HEK293T (cell line): ENCODE results near the gene LUZP2.

Source experiments
- CTCF ChIA-PET: fragments of 350-600 bp; formaldehyde crosslinking; extraction: SDS; loops from one replicate; lab custom pipeline; 2021; ENCODE audit warnings: antibody characterized with exemption, inconsistent platforms; lab: Yijun Ruan, JAX
- POLR2A ChIA-PET: fragments of 350-600 bp; formaldehyde crosslinking; extraction: SDS; loops from one replicate; lab custom pipeline; 2020; ENCODE audit warnings: antibody characterized with exemption, inconsistent platforms; lab: Yijun Ruan, JAX
- DNase-seq: peaks from one replicate; pipeline ENCODE4 v3.0.0; 2012; ENCODE audit warnings: mixed read lengths; ENCODE audit errors: extremely low spot score
- ARNT ChIP-seq: fragments of 450-650 bp; IDR thresholded peaks from 2 replicates; pipeline ENCODE4 v1.6.1; 2017; ENCODE audit warnings: mild to moderate bottlenecking
- BHLHE40 ChIP-seq: fragments of 450-650 bp; IDR thresholded peaks from 2 replicates; pipeline ENCODE4 v1.6.1; 2016; ENCODE audit warnings: mild to moderate bottlenecking, moderate library complexity, borderline replicate concordance
- CTBP1 ChIP-seq: fragments of 450-650 bp; IDR thresholded peaks from 2 replicates; pipeline ENCODE4 v1.6.1; 2016; ENCODE audit warnings: borderline replicate concordance
- ELF4 ChIP-seq: fragments of 450-650 bp; IDR thresholded peaks from 2 replicates; pipeline ENCODE4 v1.6.1; 2017; ENCODE audit warnings: antibody characterized with exemption
- FOXA1 ChIP-seq: fragments of 450-650 bp; IDR thresholded peaks from 2 replicates; pipeline ENCODE4 v1.6.1; 2016; ENCODE audit warnings: mild to moderate bottlenecking
- FOXK2 ChIP-seq: fragments of 450-650 bp; IDR thresholded peaks from 2 replicates; pipeline ENCODE4 v1.6.1; 2016; ENCODE audit warnings: mild to moderate bottlenecking
- FOXM1 ChIP-seq: fragments of 450-650 bp; IDR thresholded peaks from 2 replicates; pipeline ENCODE4 v1.6.1; 2017; ENCODE audit warnings: mild to moderate bottlenecking, borderline replicate concordance
- HDGF ChIP-seq: fragments of 450-650 bp; IDR thresholded peaks from 2 replicates; pipeline ENCODE4 v1.6.1; 2017; ENCODE audit warnings: antibody characterized with exemption, borderline replicate concordance
- L3MBTL2 ChIP-seq: fragments of 450-650 bp; conservative IDR thresholded peaks from 2 replicates; pipeline ENCODE4 v1.6.1; 2016; ENCODE audit warnings: mild to moderate bottlenecking
- LEF1 ChIP-seq: fragments of 450-650 bp; IDR thresholded peaks from 2 replicates; pipeline ENCODE4 v1.6.1; 2017; ENCODE audit warnings: mild to moderate bottlenecking, borderline replicate concordance
- NFRKB ChIP-seq: fragments of 450-650 bp; IDR thresholded peaks from 2 replicates; pipeline ENCODE4 v1.6.1; 2016; ENCODE audit warnings: mild to moderate bottlenecking, moderate library complexity
- SP1 ChIP-seq: fragments of 450-650 bp; IDR thresholded peaks from 2 replicates; pipeline ENCODE4 v1.6.1; 2017
- SUZ12 ChIP-seq: fragments of 450-650 bp; IDR thresholded peaks from 2 replicates; pipeline ENCODE4 v1.6.1; 2016; ENCODE audit warnings: mild to moderate bottlenecking
- TARDBP ChIP-seq: fragments of 450-650 bp; IDR thresholded peaks from 2 replicates; pipeline ENCODE4 v1.6.1; 2016
- ZNF384 ChIP-seq: fragments of 450-650 bp; IDR thresholded peaks from 2 replicates; pipeline ENCODE4 v1.6.1; 2016
- TF ChIP-seq, protein P1 (sequence below): fragments of 450-650 bp; IDR thresholded peaks from 2 replicates; pipeline ENCODE4 v1.6.1; 2016

The LUZP2 gene

DNA sequence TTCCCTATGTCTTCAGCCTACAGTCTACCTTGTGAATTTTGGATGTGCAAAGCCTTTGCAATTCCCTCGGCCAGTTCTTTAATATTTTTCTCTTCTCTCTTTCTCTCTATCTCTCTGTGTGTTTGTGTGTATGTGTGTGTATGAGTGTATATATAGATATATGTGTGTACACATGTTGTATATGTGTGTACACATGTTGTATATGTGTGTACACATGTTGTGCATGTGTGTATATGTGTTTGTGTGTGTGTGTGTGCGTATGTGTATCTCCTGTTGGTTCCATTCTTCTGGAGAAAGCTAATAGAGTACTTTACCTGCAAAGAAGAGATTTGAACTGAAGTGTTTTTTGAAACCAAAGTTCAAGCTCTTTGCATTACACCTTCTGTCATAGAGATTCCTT is 155.0 kb downstream of the LUZP2 start:
- no peak for TF ChIP-seq L3MBTL2
- TF ChIP-seq ARNT: no peak
- no peak for TF ChIP-seq HDGF
- no peak for TF ChIP-seq FOXM1
- TF ChIP-seq, protein P1, sequence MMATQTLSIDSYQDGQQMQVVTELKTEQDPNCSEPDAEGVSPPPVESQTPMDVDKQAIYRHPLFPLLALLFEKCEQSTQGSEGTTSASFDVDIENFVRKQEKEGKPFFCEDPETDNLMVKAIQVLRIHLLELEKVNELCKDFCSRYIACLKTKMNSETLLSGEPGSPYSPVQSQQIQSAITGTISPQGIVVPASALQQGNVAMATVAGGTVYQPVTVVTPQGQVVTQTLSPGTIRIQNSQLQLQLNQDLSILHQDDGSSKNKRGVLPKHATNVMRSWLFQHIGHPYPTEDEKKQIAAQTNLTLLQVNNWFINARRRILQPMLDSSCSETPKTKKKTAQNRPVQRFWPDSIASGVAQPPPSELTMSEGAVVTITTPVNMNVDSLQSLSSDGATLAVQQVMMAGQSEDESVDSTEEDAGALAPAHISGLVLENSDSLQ: no peak
- no peak for TF ChIP-seq NFRKB
- TF ChIP-seq CTBP1: no peak
- no peak for TF ChIP-seq ZNF384
- no peak for TF ChIP-seq LEF1
- no peak for TF ChIP-seq FOXA1
- no peak for TF ChIP-seq SUZ12
- TF ChIP-seq SP1: no peak
- TF ChIP-seq TARDBP: no peak
- TF ChIP-seq ELF4: no peak
- TF ChIP-seq FOXK2: no peak
- no peak for TF ChIP-seq BHLHE40
- DNase-seq: no peak
- POLR2A ChIA-PET: no interaction called here
- CTCF ChIA-PET: no interaction called here

DNA sequence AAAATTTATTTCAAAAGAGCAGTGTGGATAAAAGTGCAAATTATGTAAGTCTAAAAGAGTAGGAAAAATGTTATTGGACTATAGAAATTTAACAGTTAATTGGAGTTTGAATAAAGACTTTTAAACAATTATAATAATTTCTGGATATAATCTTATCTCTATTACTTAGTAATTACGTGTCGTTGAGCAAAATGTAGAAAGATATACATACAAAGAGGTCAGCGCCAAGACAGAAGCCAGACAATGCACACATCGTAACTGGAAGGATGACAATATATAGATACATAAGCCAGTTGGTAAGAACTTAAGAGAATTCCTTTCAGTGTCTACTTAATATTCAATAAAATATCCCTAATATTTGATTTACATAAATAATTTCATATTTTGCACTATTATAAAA is 157.0 kb downstream of the LUZP2 start:
- no peak for DNase-seq
- TF ChIP-seq BHLHE40 (no peak), HDGF (no peak), SP1 (no peak), ELF4 (no peak)
- CTCF ChIA-PET: no interaction called here

DNA sequence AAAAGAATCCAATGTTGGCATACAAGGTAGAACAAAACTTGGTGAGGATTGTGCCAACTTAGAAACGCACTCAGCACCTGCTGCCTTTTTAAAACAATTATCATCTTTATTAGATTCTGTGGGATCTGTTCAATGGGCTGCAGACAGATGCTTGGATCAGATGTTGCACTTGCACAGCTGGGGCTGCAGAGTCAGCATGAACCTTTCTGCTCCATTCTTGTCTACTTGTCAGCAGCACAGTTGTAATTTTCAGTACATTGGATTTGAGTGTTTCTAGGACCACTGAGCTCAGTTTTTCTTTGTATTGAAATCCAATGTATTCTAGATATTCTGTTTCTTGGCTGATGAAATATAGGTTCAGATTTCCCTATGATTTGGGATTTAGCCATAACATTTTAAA is 164.5 kb downstream of the LUZP2 start:
- no peak for TF ChIP-seq FOXA1
- TF ChIP-seq, protein P1: no peak
- no peak for TF ChIP-seq TARDBP
- no peak for TF ChIP-seq L3MBTL2
- TF ChIP-seq HDGF: no peak
- TF ChIP-seq ARNT: no peak
- TF ChIP-seq SP1: no peak
- TF ChIP-seq ZNF384: no peak
- no peak for TF ChIP-seq FOXK2
- TF ChIP-seq LEF1: no peak
- TF ChIP-seq SUZ12: no peak
- no peak for TF ChIP-seq ELF4
- no peak for TF ChIP-seq BHLHE40
- TF ChIP-seq FOXM1: no peak
- no peak for TF ChIP-seq NFRKB
- no peak for DNase-seq
- ChIA-PET POLR2A (no interaction called here), CTCF (interaction anchor here (0.6 kb wide), 1 partner anchor 222 kb away, joined by 3 read pairs; no protein-coding TSS in a partner anchor)

More for the DNA sequence above, 157.0 kb downstream of the LUZP2 start:
- POLR2A ChIA-PET: no interaction called here

DNA sequence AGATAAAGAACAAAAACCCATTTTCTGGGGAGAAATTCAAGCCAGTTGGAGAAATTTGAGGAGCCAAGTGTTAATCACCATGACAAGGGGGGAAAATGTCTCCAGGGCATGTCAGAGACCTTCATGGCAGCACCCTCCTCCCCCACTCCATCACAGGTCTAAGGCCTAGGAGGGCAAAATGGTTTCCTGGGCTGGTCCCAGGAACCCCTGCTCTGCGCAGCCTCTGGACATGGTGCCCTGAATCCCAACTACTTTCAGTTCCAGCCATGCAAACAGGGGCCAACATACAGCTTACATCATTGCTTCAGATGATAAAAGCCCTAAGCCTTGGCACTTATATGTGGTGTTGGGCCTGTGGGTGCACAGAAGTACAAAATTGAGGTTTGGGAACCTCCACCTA is 167.5 kb downstream of the LUZP2 start:
- TF ChIP-seq, protein P1: no peak
- no peak for TF ChIP-seq SP1
- no peak for TF ChIP-seq FOXM1
- TF ChIP-seq BHLHE40: no peak
- TF ChIP-seq NFRKB: no peak
- ChIA-PET POLR2A (no interaction called here), CTCF (no interaction called here)
- DNase-seq: no peak

DNA sequence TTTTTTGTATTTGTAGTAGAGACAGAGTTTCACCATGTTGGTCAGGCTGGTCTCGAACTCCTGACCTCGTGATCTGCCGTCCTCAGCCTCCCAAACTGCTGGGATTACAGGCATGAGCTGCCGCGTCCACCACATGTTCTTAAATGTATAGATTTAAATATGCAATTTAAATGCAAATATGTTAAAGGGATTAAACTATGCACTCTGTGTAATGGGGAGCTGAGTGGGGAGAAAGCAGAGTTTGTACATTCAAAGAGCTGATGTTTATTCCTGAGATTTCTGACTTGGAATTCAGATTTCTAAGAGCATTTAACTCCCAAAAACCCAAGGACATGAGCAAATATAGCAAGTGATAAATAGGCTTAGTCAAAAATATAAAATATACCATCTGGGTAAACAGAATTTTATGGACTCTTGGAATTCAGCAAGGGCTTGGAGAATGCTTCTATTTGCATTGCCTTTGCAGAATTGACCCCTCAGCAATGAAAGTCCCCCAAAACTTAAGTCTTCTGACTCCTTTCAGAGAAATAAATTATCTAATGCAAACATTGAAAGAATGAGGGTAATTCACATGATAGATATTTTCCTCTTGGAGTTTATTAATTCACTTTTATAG is 170.6 kb downstream of the LUZP2 start:
- ChIA-PET CTCF (no interaction called here), POLR2A (no interaction called here)
- TF ChIP-seq FOXA1 (no peak), FOXM1 (no peak), HDGF (no peak), L3MBTL2 (no peak), ELF4 (no peak), CTBP1 (no peak), FOXK2 (no peak), BHLHE40 (no peak), ARNT (no peak), NFRKB (no peak), ZNF384 (no peak), SUZ12 (no peak), TARDBP (no peak), LEF1 (no peak)
- TF ChIP-seq, protein P1: no peak
- no peak for DNase-seq
